Measurements from ENCODE around the gene SLC2A11. TPM values are rescaled to one million over a fixed set of nuclear protein-coding genes. Genes with fewer than 3 reads are reported as not detected.

Gene SLC2A11
- total RNA-seq, 1 experiment from 2014 or later, result 17.2 TPM

- Histone ChIP-seq H2AFZ (ENCODE audit: low read depth, low read length, poor library complexity, severe bottlenecking) (no peak overlapping the region), H4K20me1 (ENCODE audit: insufficient read depth) (no peaks in the 10 kb centered on the region), H3K9me3 (ENCODE audit: control insufficient read depth in 1 of 2, insufficient read depth in 1 of 2, low read depth in 1 of 2, low read length in 2 of 2) (no peaks in the 10 kb centered on the region), H3K27ac (ENCODE audit: low read depth, low read length) (no peak overlapping the region), H3K4me3 (replicated peaks in 1 of 2; ENCODE audit: low read depth in 1 of 2, low read length in 2 of 2) (no peak overlapping the region), H3K79me2 (ENCODE audit: insufficient read depth, low read length) (no peaks in the 10 kb centered on the region), H3K36me3 (ENCODE audit: control insufficient read depth in 1 of 2, insufficient read depth in 2 of 2, low read length in 2 of 2) (no peaks in the 10 kb centered on the region), H3K27me3 (ENCODE audit: insufficient read depth, low read length) (peaks cover 4% of the 10 kb centered on the region; the same call in 1 of the 2 replicates), H3K4me1 (ENCODE audit: control insufficient read depth in 1 of 2, insufficient read depth in 2 of 2, low read length in 2 of 2) (peaks cover 0 to 13% of the 10 kb centered on the region in 2 experiments; a peak in 3 of 4 replicates), H3K9ac (ENCODE audit: low read length) (no peak overlapping the region), H3K4me2 (ENCODE audit: low read length) (no peak overlapping the region), H3K9me2 (ENCODE audit: insufficient read depth) (no peaks in the 10 kb centered on the region)
- no TSS peak for BruUV-seq (replicated peaks)
- TF ChIP-seq SRF (IDR thresholded peaks at IDR 0.05; ENCODE audit: low read depth), result no peak
- no peak for TF ChIP-seq YY1 (IDR thresholded peaks at IDR 0.05; ENCODE audit: extremely low read depth, insufficient replicate concordance, low read depth, low read length)
- no peak for TF ChIP-seq CBX3 (IDR thresholded peaks at IDR 0.05; ENCODE audit: low read depth)
- TF ChIP-seq ZNF274 (IDR thresholded peaks at IDR 0.05; ENCODE audit: low read depth, low read length), result no peak
- ChIA-PET CTCF (interaction anchor here (1.2 to 1.4 kb wide), 2 partner anchors 15 to 16 kb away, joined by 3 to 6 read pairs; partner anchors contain the start of gene MIF), RAD21 (ENCODE audit: low non-redundant PET in 1 of 2, low total read pairs in 2 of 2, uncharacterized antibody in 2 of 2, unreplicated experiment in 2 of 2) (no interaction called here), POLR2A (no interaction called here)
- no peak for DNase-seq (ENCODE audit: low read depth, low spot score)
- ATAC-seq, result no peak
- intact Hi-C loops (cut with micrococcal nuclease), result no loop called here
Measured at GRCh38 chr22:23909296-23909898, 51.7 kb downstream of the SLC2A11 start.

- Histone ChIP-seq H2AFZ (ENCODE audit: low read depth, low read length, poor library complexity, severe bottlenecking) (no peak overlapping the region), H3K9ac (ENCODE audit: low read length) (no peak overlapping the region), H3K4me1 (ENCODE audit: control insufficient read depth in 1 of 2, insufficient read depth in 2 of 2, low read length in 2 of 2) (peaks cover 0 to 16% of the 10 kb centered on the region in 2 experiments; a peak in 3 of 4 replicates), H4K20me1 (ENCODE audit: insufficient read depth) (no peaks in the 10 kb centered on the region), H3K79me2 (ENCODE audit: insufficient read depth, low read length) (no peaks in the 10 kb centered on the region), H3K4me2 (ENCODE audit: low read length) (no peak overlapping the region), H3K27ac (ENCODE audit: low read depth, low read length) (no peak overlapping the region), H3K9me3 (ENCODE audit: control insufficient read depth in 1 of 2, insufficient read depth in 1 of 2, low read depth in 1 of 2, low read length in 2 of 2) (no peaks in the 10 kb centered on the region), H3K36me3 (ENCODE audit: control insufficient read depth in 1 of 2, insufficient read depth in 2 of 2, low read length in 2 of 2) (no peaks in the 10 kb centered on the region), H3K9me2 (ENCODE audit: insufficient read depth) (no peaks in the 10 kb centered on the region), H3K27me3 (ENCODE audit: insufficient read depth, low read length) (no peaks in the 10 kb centered on the region), H3K4me3 (replicated peaks in 1 of 2; ENCODE audit: low read depth in 1 of 2, low read length in 2 of 2) (no peak overlapping the region)
- ChIA-PET CTCF (interaction anchor here (1.1 to 1.2 kb wide), 2 partner anchors 16 to 17 kb away, joined by 3 read pairs; partner anchors contain the start of gene MIF), POLR2A (no interaction called here), RAD21 (ENCODE audit: low non-redundant PET in 1 of 2, low total read pairs in 2 of 2, uncharacterized antibody in 2 of 2, unreplicated experiment in 2 of 2) (no interaction called here)
- DNase-seq (ENCODE audit: low read depth, low spot score) (no peak), ATAC-seq (no peak)
- BruUV-seq (replicated peaks), result no TSS peak
- intact Hi-C loops (cut with micrococcal nuclease), result no loop called here
- TF ChIP-seq SP1 (IDR thresholded peaks at IDR 0.05; ENCODE audit: low read depth) (no peak), CBX3 (IDR thresholded peaks at IDR 0.05; ENCODE audit: low read depth) (no peak), ATF3 (IDR thresholded peaks at IDR 0.05) (no peak), EZH2phosphoT487 (IDR thresholded peaks at IDR 0.05; ENCODE audit: borderline replicate concordance) (no peak), MAX (IDR thresholded peaks at IDR 0.05) (no peak), ZNF274 (IDR thresholded peaks at IDR 0.05; ENCODE audit: low read depth, low read length) (no peak), JUND (IDR thresholded peaks at IDR 0.05) (no peak), CTCF (IDR thresholded peaks at IDR 0.05 in 2 of 3, conservative IDR thresholded peaks at IDR 0.05 in 1 of 3; ENCODE audit: borderline replicate concordance in 1 of 3, insufficient read depth in 1 of 3, low read depth in 2 of 3, low read length in 2 of 3) (no peak), EGR1 (IDR thresholded peaks at IDR 0.05; ENCODE audit: low read depth) (no peak), RAD21 (IDR thresholded peaks at IDR 0.05; ENCODE audit: low read depth) (no peak), TCF7L2 (IDR thresholded peaks at IDR 0.05; ENCODE audit: borderline replicate concordance, extremely low read depth, insufficient read depth, insufficient read length) (no peak), ZBTB33 (IDR thresholded peaks at IDR 0.05; ENCODE audit: extremely low read depth, insufficient replicate concordance, low read length) (no peak)
Measured at GRCh38 chr22:23910496-23911190, 53.0 kb downstream of the SLC2A11 start.
